Activated naive CD4-positive, alpha-beta T cell treated with anti-CD3 and anti-CD28 coated beads, Interleukin-2, amount 10 ng/mL, durations not matched to agents 7 days and 5 days (primary cell): Measurements from ENCODE around the gene METRNL.
A peak's percentile ranks its signal among the peaks of the same experiment; 100 is the strongest.
"Not testable (repeated sequence)": the region's sequence is repeated elsewhere in the genome, so short reads cannot be mapped to it uniquely, and the experiment has no call there.

Experiments used
- CTCF ChIA-PET: fragments of 350-600 bp; sonication (Branson Sonifier 250); formaldehyde crosslinking; loops from one replicate; lab custom pipeline; 2021; ENCODE audit warnings: antibody characterized with exemption; lab: Charles Lee
- DNase-seq: peaks from one replicate; pipeline ENCODE4 v3.0.0-alpha.2; 2020
- H3K27ac Mint-ChIP-seq: one replicate; pipeline ENCODE4 v1.8.0; 2021; ENCODE audit warnings: mild to moderate bottlenecking, moderate library complexity, mixed read lengths
- H3K27me3 Mint-ChIP-seq: one replicate; pipeline ENCODE4 v1.8.0; 2021; ENCODE audit warnings: mild to moderate bottlenecking, mixed read lengths
- H3K36me3 Mint-ChIP-seq: one replicate; pipeline ENCODE4 v1.8.0; 2021; ENCODE audit warnings: mixed read lengths
- H3K4me1 Mint-ChIP-seq: one replicate; pipeline ENCODE4 v1.8.0; 2021; ENCODE audit warnings: mixed read lengths
- H3K4me3 Mint-ChIP-seq: one replicate; pipeline ENCODE4 v1.8.0; 2021; ENCODE audit warnings: mild to moderate bottlenecking, moderate library complexity, mixed read lengths
- H3K9me3 Mint-ChIP-seq: one replicate; pipeline ENCODE4 v1.8.0; 2021; ENCODE audit warnings: mixed read lengths

METRNL gene

DNA sequence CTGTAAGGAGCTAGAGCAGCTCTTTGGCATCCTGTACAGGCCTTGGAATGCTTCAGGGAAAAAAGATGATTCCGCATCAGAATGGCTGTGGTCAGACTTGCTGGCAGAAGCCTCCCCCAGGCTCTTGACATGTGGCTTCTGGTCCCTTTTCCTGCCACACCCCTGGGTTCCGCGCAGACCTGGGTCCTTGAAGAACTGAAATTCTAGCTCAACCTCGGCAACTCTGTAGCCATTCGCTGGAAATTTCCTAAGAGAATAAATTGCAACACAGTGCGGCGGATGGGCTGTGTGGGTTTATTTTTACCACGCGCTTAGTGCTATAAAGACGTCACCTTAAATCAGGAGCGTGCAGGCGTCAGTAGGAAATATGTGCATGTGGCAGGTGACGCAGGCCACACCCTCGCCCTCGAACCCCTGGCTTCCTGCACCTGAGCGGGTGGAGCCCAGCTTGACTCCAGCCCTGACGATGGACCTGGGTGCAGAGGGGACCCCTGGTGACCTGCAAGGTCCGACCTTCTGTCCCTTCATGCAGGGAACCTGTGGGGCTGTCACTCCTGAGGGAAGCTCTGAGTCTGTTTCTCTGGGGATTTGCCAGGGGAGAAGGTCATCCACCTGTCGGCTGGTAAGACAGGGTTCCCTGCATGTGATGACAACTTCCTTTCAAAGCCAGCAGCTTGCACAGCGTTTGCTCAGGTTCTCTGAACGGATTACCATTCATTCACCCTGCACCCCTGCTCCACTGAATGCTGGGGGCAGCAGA, 46.3 kb downstream of the METRNL start:
- DNase-seq, result peak; percentile 49
- Mint-ChIP-seq H3K4me1 (peaks cover 25% of the 10 kb centered on the region), H3K4me3 (no peak overlapping the region), H3K27ac (no peak overlapping the region), H3K27me3 (peaks cover 64% of the 10 kb centered on the region), H3K36me3 (no peaks in the 10 kb centered on the region), H3K9me3 (no peaks in the 10 kb centered on the region)
- CTCF ChIA-PET, result interaction anchor here (0.8 to 0.9 kb wide), 2 partner anchors 46 to 75 kb away, joined by 3 read pairs; no protein-coding TSS in a partner anchor

- peaks cover 60% of the 10 kb centered on the region for H3K27me3 Mint-ChIP-seq
- no peak overlapping the region for H3K4me3 Mint-ChIP-seq
- no peak for DNase-seq
- H3K4me1 Mint-ChIP-seq, result peaks cover 24% of the 10 kb centered on the region
- H3K36me3 Mint-ChIP-seq, result no peaks in the 10 kb centered on the region
- CTCF ChIA-PET, result interaction anchor here (0.8 to 1.2 kb wide), 2 partner anchors 21 to 46 kb away, joined by 3 read pairs; no protein-coding TSS in a partner anchor
- H3K9me3 Mint-ChIP-seq, result no peaks in the 10 kb centered on the region
- no peak overlapping the region for H3K27ac Mint-ChIP-seq
Observed at GRCh38 chr17:83126275-83126811, 46.9 kb downstream of the METRNL start.

- Mint-ChIP-seq H3K9me3 (no peaks in the 10 kb centered on the region), H3K4me1 (peaks cover 24% of the 10 kb centered on the region), H3K27me3 (peaks cover 58% of the 10 kb centered on the region), H3K36me3 (no peaks in the 10 kb centered on the region), H3K4me3 (no peak overlapping the region), H3K27ac (no peak overlapping the region)
- no peak for DNase-seq
- CTCF ChIA-PET, result interaction anchor here (1.2 kb wide), 1 partner anchor 19 kb away, joined by 3 read pairs; no protein-coding TSS in a partner anchor
Observed at GRCh38 chr17:83127431-83128160, 48.2 kb downstream of the METRNL start.

GRCh38 chr17:83128306-83129240, 49.2 kb downstream of the METRNL start:
- H3K4me1 Mint-ChIP-seq, result peaks cover 23% of the 10 kb centered on the region
- H3K27me3 Mint-ChIP-seq, result peaks cover 51% of the 10 kb centered on the region
- no peak overlapping the region for H3K27ac Mint-ChIP-seq
- DNase-seq, result no peak
- H3K9me3 Mint-ChIP-seq, result no peaks in the 10 kb centered on the region
- H3K36me3 Mint-ChIP-seq, result no peaks in the 10 kb centered on the region
- CTCF ChIA-PET, result no interaction called here
- no peak overlapping the region for H3K4me3 Mint-ChIP-seq

DNA sequence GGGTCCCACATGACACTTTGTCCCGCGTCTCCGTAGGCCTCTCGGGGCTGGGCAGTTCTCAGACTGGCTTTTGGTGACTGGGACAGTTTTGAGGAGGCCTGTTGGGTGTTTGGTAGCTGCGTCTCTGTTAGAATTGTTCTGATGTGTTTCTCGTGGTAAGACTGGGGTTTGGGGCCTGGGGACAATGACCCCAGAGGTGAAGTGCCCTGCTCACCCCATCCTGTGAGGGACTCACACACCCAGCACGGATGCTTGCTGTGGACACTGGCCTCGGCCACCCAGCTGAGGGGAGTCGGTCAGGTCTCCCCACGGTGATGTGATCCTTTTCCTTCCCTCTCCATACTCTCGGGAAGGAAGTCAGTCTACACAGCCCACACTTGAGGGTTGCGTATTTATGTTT, 50.3 kb downstream of the METRNL start:
- Mint-ChIP-seq H3K9me3 (no peaks in the 10 kb centered on the region), H3K4me3 (no peak overlapping the region), H3K27me3 (peaks cover 43% of the 10 kb centered on the region), H3K4me1 (peaks cover 18% of the 10 kb centered on the region), H3K36me3 (no peaks in the 10 kb centered on the region), H3K27ac (no peak overlapping the region)
- no peak for DNase-seq
- CTCF ChIA-PET, result no interaction called here

DNA sequence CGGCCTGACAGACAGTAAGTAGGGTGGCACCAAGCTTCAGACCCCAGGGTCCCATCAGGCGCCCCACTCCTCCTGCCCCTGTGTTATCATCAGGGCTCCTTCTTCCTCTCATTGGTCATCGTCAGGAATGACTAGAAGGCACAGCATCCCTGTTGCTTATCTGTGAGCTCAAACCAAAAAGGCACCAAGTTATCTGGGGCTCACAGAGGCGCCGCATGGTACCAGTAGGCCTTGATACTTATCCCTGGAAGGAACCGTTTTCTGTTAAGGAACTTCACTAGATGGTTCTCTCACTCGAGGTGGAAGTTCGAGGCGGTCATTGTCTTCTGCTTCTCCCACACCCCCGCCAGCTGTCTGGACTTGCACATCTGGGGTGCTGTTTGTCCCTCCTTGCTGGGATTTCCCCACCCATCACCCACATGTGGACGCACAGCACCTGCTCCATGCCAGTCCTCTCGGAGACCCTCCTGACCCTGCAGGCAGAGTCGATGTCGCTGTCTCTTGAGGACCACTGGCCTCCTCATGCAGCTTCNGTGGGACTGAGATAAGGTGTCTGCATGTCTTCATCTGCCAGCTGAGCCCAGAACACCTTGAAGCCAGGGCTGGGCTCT, 52.1 kb downstream of the METRNL start:
- H3K27me3 Mint-ChIP-seq, result peaks cover 25% of the 10 kb centered on the region
- no peak overlapping the region for H3K4me3 Mint-ChIP-seq
- no peak for DNase-seq
- no peaks in the 10 kb centered on the region for H3K36me3 Mint-ChIP-seq
- no peak overlapping the region for H3K27ac Mint-ChIP-seq
- CTCF ChIA-PET, result no interaction called here
- no peaks in the 10 kb centered on the region for H3K9me3 Mint-ChIP-seq
- H3K4me1 Mint-ChIP-seq, result peaks cover 3% of the 10 kb centered on the region

DNA sequence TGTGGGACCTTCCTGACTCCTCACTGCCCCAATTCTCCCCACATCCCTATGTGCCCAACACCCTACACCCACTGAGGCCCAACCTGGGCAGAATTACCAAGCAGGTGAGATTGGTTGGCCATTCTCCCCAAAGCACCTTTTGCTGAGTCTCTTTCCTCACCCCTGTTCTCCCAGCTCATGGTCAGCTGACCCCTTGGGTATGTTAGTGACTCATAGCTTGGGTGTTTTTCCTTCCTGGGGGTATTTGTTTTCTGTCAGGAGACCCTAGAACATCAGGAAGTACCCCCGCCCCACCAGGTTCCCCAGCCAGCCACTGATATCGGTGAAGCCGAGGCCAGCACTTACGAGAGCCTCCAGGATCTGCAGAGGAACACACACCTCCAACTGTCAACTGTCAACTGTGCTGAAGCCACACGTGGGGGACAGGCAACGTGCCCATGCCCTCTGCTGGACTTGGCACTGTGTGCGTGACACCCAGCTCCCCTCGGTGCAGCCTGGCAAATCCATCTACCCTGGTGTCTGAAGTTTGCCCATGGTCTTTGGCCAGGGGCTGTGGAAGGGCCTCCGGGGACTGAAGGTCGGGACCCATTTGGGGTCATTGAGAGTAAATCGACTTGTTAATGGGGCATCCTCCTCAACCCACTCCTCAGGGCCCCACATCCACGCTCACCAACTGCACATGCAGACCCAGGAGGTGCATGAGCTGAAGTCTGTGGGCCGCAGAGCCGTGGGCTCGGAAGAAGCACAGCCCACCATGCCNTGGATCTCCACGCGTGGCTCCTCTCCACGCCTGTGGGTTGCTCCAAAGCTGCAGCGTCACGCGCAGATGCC, 53.1 kb downstream of the METRNL start:
- CTCF ChIA-PET, result no interaction called here
- Mint-ChIP-seq H3K9me3 (no peaks in the 10 kb centered on the region), H3K4me3 (no peak overlapping the region), H3K4me1 (no peaks in the 10 kb centered on the region), H3K27ac (peak overlapping the region; percentile 49), H3K27me3 (peaks cover 30% of the 10 kb centered on the region), H3K36me3 (no peaks in the 10 kb centered on the region)
- DNase-seq, result no peak

- DNase-seq, result no peak
- no peaks in the 10 kb centered on the region for H3K4me1 Mint-ChIP-seq
- no peak overlapping the region for H3K27ac Mint-ChIP-seq
- CTCF ChIA-PET, result interaction anchor here (0.5 kb wide), 1 partner anchor 163 kb away, joined by 3 read pairs; no protein-coding TSS in a partner anchor
- H3K4me3 Mint-ChIP-seq, result no peak overlapping the region
- peaks cover 39% of the 10 kb centered on the region for H3K27me3 Mint-ChIP-seq
- H3K36me3 Mint-ChIP-seq, result no peaks in the 10 kb centered on the region
- no peaks in the 10 kb centered on the region for H3K9me3 Mint-ChIP-seq
Observed at GRCh38 chr17:83133302-83134121, 54.1 kb downstream of the METRNL start.

- H3K27me3 Mint-ChIP-seq, result peaks cover 43% of the 10 kb centered on the region
- H3K9me3 Mint-ChIP-seq, H3K27ac Mint-ChIP-seq, CTCF ChIA-PET, DNase-seq, H3K4me1 Mint-ChIP-seq, H3K4me3 Mint-ChIP-seq, H3K36me3 Mint-ChIP-seq: not testable (repeated sequence)
Observed at GRCh38 chr17:83134456-83134855, 55.0 kb downstream of the METRNL start.

GRCh38 chr17:83135692-83136091, 56.3 kb downstream of the METRNL start:
- CTCF ChIA-PET, result no interaction called here
- no peak overlapping the region for H3K27ac Mint-ChIP-seq
- no peaks in the 10 kb centered on the region for H3K9me3 Mint-ChIP-seq
- H3K4me3 Mint-ChIP-seq, result no peak overlapping the region
- no peak for DNase-seq
- peaks cover 46% of the 10 kb centered on the region for H3K27me3 Mint-ChIP-seq
- H3K36me3 Mint-ChIP-seq, result no peaks in the 10 kb centered on the region
- no peaks in the 10 kb centered on the region for H3K4me1 Mint-ChIP-seq

DNA sequence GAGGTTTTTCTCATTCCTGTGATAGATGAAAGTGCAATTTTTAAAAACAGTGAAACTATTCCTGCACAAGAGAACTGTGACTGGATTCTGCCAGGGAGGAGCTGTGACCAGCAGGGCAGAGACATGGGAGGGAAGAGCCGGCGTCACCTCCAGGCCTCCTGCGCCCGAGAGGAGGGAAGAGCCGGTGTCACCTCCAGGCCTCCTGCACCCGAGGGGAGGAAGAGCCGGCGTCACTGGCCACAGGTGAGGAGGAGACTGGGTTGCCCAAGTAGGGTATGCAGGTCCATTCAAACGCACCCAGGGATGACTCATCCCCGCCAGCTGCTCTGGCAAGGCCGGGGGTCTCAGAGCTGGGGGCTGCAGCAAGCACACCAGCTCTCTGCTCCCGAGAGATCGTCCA, 56.7 kb downstream of the METRNL start:
- Mint-ChIP-seq H3K36me3 (no peaks in the 10 kb centered on the region), H3K27me3 (peaks cover 45% of the 10 kb centered on the region), H3K27ac (no peak overlapping the region), H3K4me3 (no peak overlapping the region), H3K9me3 (no peaks in the 10 kb centered on the region), H3K4me1 (no peaks in the 10 kb centered on the region)
- DNase-seq, result no peak
- CTCF ChIA-PET, result no interaction called here

GRCh38 chr17:83136931-83137330, 57.5 kb downstream of the METRNL start:
- CTCF ChIA-PET, result no interaction called here
- H3K27me3 Mint-ChIP-seq, result peaks cover 37% of the 10 kb centered on the region
- no peaks in the 10 kb centered on the region for H3K36me3 Mint-ChIP-seq
- no peaks in the 10 kb centered on the region for H3K9me3 Mint-ChIP-seq
- H3K27ac Mint-ChIP-seq, result no peak overlapping the region
- H3K4me3 Mint-ChIP-seq, result no peak overlapping the region
- H3K4me1 Mint-ChIP-seq, result no peaks in the 10 kb centered on the region
- no peak for DNase-seq
